Right lobe of liver (tissue), 6 donors: ENCODE results near the gene METAP2. TPM values are rescaled to one million over a fixed set of nuclear protein-coding genes. Genes with fewer than 3 reads are reported as not detected.

ENCODE experiments used
- ATAC-seq, 4 donors: fragments of 200-7000 bp; cut with Tn5 transposase; one replicate each; pipeline ENCODE4 v1.9.1; 2020; ENCODE audit warnings: mild to moderate bottlenecking in 4 of 4, moderate library complexity in 4 of 4
- DNase-seq, 3 donors: peaks; one replicate each; pipeline ENCODE4 v3.0.0-alpha.2; 2020
- H3K27ac ChIP-seq, 3 donors: fragments of 200-600 bp; one replicate each; pipeline ENCODE4 v1.8.0; 2022
- H3K27me3 ChIP-seq, 2 donors: fragments of 200-600 bp; one replicate each; pipeline ENCODE4 v1.8.0; 2022
- H3K36me3 ChIP-seq, 4 donors: fragments of 200-600 bp; sonication (generic) in 1 of 4; one replicate each; pipeline versions ENCODE4 v1.5.1 to v1.8.0; 2017 to 2022; ENCODE audit warnings: control low read depth in 1 of 4
- H3K4me1 ChIP-seq, 4 donors: fragments of 200-600 bp; sonication (generic) in 1 of 4; one replicate each; pipeline versions ENCODE4 v1.5.1 to v1.8.0; 2017 to 2022; ENCODE audit warnings: control low read depth in 1 of 4
- H3K4me3 ChIP-seq, 3 donors: fragments of 200-600 bp; one replicate each; pipeline ENCODE4 v1.8.0; 2022
- H3K9me3 ChIP-seq, 4 donors: fragments of 200-600 bp; sonication (generic) in 1 of 4; one replicate each; pipeline versions ENCODE4 v1.5.1 to v1.8.0; 2017 to 2022; ENCODE audit warnings: control low read depth in 1 of 4
- POLR2A ChIP-seq: fragments of 450-650 bp; IDR thresholded peaks from one replicate; pipeline ENCODE4 v1.6.1; 2017; ENCODE audit warnings: antibody characterized with exemption, mild to moderate bottlenecking
- WGBS: methylation state at CpG from one replicate; pipeline ENCODE4 v1.1.6; 2018; ENCODE audit warnings: low coverage, low lambda C conversion rate; ENCODE audit not compliant: insufficient coverage; ENCODE audit errors: missing lambda C conversion rate; 5-methylcytosine and 5-hydroxymethylcytosine counted together
- intact Hi-C, 2 donors: fragments of 100-400 bp; cut with DNase I; formaldehyde crosslinking; loops; one replicate each; pipeline versions ENCODE4 v1.11.2 to v1.14.1; 2022
- total RNA-seq, 6 experiments: library from RNA; depleted of rRNA in 2 of 6; stranded (reverse); fragments of >200 nt in 2 of 6; fragmentation: NEBNext Ultra II Directional in 3 of 6; extraction: Animal tissue kit (Norgen Biotek cat#: 25700) in 3 of 6; gene quantifications; one replicate each; pipeline versions ENCODE4 v1.1.0 to v1.2.4, GENCODE V29; 2016 to 2023
- TF ChIP-seq, protein P1 (sequence below), 4 donors: fragments of 200-600 bp in 3 of 4; fragments of 450-650 bp in 1 of 4; IDR thresholded peaks; one replicate each; pipeline versions ENCODE4 v1.5.1 to v1.8.0; 2016 to 2022; ENCODE audit warnings: antibody characterized with exemption in 4 of 4, mild to moderate bottlenecking in 2 of 4
- donor health status: DM: no; HTN: yes; CAD: no.
- donor health status: DM: no; HTN: no; CAD: no.
- donor health status: DM: no; HTN: no; CAD: no.
- donor health status: DM: no; HTN: yes; CAD: no.
- donor health status: DM: no; HTN: yes; CAD: no.

Gene METAP2
- total RNA-seq, 6 experiments from 2014 or later = 25.5 to 62.0 (median 34.0) TPM

DNA sequence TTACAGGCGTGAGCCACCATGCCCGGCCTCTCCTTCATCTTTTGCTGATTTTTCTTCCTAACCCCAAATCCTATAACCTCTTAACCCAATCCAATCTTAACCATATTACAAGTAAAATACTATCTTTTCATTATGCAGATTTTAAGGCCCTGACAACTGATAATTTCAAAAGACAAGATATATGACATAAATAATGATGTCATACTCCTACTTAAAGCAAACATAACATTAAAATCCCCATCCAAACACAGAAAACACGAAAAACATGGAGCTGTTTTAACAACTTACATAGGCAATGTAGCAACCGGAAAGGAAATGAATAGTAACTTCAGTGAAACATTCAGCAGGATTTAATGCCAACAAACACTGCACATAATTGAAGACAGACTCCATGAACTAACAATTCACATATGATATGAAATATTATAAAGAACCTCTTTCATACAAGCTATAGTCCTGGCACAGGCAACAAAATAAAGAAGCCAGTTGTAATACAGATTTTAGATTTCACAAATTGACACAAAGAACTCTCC is 55.8 kb downstream of the METAP2 start:
- H3K27ac ChIP-seq = no peak overlapping the region
- H3K36me3 ChIP-seq = no peaks in the 10 kb centered on the region
- no peak for DNase-seq
- TF ChIP-seq, protein P1, sequence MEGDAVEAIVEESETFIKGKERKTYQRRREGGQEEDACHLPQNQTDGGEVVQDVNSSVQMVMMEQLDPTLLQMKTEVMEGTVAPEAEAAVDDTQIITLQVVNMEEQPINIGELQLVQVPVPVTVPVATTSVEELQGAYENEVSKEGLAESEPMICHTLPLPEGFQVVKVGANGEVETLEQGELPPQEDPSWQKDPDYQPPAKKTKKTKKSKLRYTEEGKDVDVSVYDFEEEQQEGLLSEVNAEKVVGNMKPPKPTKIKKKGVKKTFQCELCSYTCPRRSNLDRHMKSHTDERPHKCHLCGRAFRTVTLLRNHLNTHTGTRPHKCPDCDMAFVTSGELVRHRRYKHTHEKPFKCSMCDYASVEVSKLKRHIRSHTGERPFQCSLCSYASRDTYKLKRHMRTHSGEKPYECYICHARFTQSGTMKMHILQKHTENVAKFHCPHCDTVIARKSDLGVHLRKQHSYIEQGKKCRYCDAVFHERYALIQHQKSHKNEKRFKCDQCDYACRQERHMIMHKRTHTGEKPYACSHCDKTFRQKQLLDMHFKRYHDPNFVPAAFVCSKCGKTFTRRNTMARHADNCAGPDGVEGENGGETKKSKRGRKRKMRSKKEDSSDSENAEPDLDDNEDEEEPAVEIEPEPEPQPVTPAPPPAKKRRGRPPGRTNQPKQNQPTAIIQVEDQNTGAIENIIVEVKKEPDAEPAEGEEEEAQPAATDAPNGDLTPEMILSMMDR (IDR thresholded peaks at IDR 0.05) = no peak
- TF ChIP-seq POLR2A = no peak
- H3K27me3 ChIP-seq = no peaks in the 10 kb centered on the region
- WGBS = 91% methylated on average over 4 of the region's 4 CpGs
- no peak for ATAC-seq
- H3K4me3 ChIP-seq = no peak overlapping the region
- no peaks in the 10 kb centered on the region for H3K4me1 ChIP-seq
- no peaks in the 10 kb centered on the region for H3K9me3 ChIP-seq
- intact Hi-C loops = loop anchor here (10.0 kb wide), 2 partner anchors 175 to 415 kb away; no protein-coding TSS in a partner anchor

DNA sequence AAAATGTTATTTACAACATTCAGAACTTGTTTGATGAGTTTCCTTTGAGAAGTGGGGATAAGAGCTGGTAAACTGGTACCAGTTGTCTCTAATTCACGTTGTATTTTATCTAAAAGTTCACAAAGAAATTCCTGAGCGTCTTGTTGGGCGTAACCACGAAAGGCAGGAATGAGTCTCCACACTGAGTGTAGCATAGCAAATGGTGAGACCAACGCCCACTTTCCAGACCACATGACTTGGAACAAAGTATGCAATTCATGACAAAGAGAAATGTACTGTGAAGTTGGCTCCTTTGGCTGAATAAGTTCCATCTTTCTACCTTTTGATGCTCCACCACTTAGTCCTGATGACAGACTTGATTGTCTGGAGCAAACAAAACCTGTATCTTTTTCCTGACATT is 58.9 kb downstream of the METAP2 start:
- DNase-seq (no peak), ATAC-seq (no peak)
- Histone ChIP-seq H3K27ac (no peak overlapping the region), H3K36me3 (no peaks in the 10 kb centered on the region), H3K27me3 (no peaks in the 10 kb centered on the region), H3K9me3 (no peaks in the 10 kb centered on the region), H3K4me3 (no peak overlapping the region), H3K4me1 (no peaks in the 10 kb centered on the region)
- intact Hi-C loops = loop anchor here (10.0 kb wide), 1 partner anchor 418 kb away; no protein-coding TSS in a partner anchor
- no peak for TF ChIP-seq POLR2A
- TF ChIP-seq, protein P1 (IDR thresholded peaks at IDR 0.05) = no peak
- WGBS = 56% methylated on average over 5 of the region's 5 CpGs

DNA sequence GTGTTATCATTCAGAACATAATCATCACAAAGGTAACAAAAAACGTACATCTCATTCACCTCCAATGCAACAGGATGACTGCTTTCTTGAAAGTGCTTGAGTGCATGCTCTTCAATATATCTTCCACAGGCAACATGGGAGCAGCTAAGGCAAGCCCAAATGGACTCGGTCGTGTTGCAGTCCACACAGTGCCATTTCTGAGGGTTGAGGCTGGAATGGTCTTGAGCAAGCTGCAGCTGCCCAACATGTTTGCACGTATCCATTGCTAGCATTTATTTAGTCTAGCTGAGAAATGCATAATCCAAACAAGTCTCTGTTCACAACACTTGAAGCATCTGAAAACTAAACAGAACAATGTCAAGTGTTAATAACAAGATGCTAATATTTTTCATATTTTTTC is 60.0 kb downstream of the METAP2 start:
- intact Hi-C loops = loop anchor here (10.0 kb wide), 1 partner anchor 419 kb away; no protein-coding TSS in a partner anchor
- ATAC-seq = no peak
- H3K27me3 ChIP-seq = no peaks in the 10 kb centered on the region
- 63% methylated on average over 3 of the region's 4 CpGs for WGBS
- H3K36me3 ChIP-seq = no peaks in the 10 kb centered on the region
- no peaks in the 10 kb centered on the region for H3K4me1 ChIP-seq
- H3K27ac ChIP-seq = no peak overlapping the region
- H3K9me3 ChIP-seq = no peaks in the 10 kb centered on the region
- DNase-seq = no peak
- no peak overlapping the region for H3K4me3 ChIP-seq
- TF ChIP-seq, protein P1 (IDR thresholded peaks at IDR 0.05) = no peak
- no peak for TF ChIP-seq POLR2A

DNA sequence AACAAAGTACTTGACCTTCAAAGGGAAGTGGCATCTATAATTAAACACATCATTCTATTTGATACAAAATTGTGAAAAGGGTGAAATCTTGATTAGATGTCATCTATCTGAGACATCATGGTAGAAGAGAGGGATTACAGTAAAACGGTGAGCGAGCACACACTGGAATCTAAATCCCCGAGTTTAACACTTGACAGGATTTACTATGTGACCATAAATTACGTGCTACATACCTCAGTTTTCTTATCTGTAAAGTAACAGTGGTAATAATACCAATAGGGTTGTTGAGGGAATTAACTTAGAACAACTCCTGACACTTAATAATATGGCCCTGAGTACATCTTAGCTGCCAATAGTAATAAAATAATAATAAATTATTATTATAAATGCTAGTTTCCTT is 64.1 kb downstream of the METAP2 start:
- DNase-seq (no peak), ATAC-seq (no peak)
- WGBS = 62% methylated on average over 4 of the region's 4 CpGs
- TF ChIP-seq POLR2A = no peak
- TF ChIP-seq, protein P1 (IDR thresholded peaks at IDR 0.05) = no peak
- intact Hi-C loops = loop anchor here (10.0 kb wide), 1 partner anchor 423 kb away; no protein-coding TSS in a partner anchor
- H3K27me3 ChIP-seq = no peaks in the 10 kb centered on the region
- no peaks in the 10 kb centered on the region for H3K36me3 ChIP-seq
- no peaks in the 10 kb centered on the region for H3K4me1 ChIP-seq
- H3K9me3 ChIP-seq = no peaks in the 10 kb centered on the region
- no peak overlapping the region for H3K27ac ChIP-seq
- no peak overlapping the region for H3K4me3 ChIP-seq
